ENCODE measurements around the gene XPO4. TPM values are rescaled to one million over a fixed set of nuclear protein-coding genes. Genes with fewer than 3 reads are reported as not detected.

The XPO4 gene
- total and polyA plus RNA-seq, 7 donors: 1.8 to 26.8 (median 15.6) TPM

- intact Hi-C loops (cut with DNase I): no loop called here
- no peaks in the 10 kb centered on the region for H3K9me3 ChIP-seq
- peaks cover 0 to 48% (median 33%) of the 10 kb centered on the region in 4 donors for H3K4me1 ChIP-seq
- no peak overlapping the region for H3K4me3 ChIP-seq
- no peak for TF ChIP-seq POLR2AphosphoS5 (IDR thresholded peaks at IDR 0.05)
- no peak for TF ChIP-seq POLR2A (IDR thresholded peaks at IDR 0.05)
- no peak for TF ChIP-seq EP300 (IDR thresholded peaks at IDR 0.05)
- TF ChIP-seq, protein P1, sequence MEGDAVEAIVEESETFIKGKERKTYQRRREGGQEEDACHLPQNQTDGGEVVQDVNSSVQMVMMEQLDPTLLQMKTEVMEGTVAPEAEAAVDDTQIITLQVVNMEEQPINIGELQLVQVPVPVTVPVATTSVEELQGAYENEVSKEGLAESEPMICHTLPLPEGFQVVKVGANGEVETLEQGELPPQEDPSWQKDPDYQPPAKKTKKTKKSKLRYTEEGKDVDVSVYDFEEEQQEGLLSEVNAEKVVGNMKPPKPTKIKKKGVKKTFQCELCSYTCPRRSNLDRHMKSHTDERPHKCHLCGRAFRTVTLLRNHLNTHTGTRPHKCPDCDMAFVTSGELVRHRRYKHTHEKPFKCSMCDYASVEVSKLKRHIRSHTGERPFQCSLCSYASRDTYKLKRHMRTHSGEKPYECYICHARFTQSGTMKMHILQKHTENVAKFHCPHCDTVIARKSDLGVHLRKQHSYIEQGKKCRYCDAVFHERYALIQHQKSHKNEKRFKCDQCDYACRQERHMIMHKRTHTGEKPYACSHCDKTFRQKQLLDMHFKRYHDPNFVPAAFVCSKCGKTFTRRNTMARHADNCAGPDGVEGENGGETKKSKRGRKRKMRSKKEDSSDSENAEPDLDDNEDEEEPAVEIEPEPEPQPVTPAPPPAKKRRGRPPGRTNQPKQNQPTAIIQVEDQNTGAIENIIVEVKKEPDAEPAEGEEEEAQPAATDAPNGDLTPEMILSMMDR (IDR thresholded peaks at IDR 0.05): no peak
- no peaks in the 10 kb centered on the region for H3K27me3 ChIP-seq
- H3K27ac ChIP-seq: peak overlapping the region in 1 of 4 donors; percentile 44
- DNase-seq: no peak
- H3K36me3 ChIP-seq: no peaks in the 10 kb centered on the region
Observed at GRCh38 chr13:20848203-20848602, 54.3 kb downstream of the XPO4 start.

DNA sequence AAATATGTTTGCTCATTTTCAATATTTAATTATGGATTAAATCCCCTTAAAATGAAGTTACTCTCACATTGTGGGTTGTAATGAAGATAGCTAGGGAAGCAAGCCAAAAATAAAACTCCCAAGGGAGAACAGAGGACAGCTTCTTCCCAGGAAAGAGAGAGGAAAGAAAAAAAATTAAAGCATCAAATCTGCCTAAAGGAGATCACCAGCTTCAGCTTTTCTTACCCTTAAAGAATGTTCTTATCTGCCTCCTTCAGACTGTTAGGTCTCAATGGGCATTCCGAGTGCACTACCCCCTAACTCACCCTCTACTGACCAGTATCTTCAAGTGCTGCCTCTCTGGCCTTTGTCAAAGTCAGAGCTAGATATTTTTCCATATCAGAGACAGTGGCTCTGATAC, 55.2 kb downstream of the XPO4 start:
- H3K27ac ChIP-seq: peak overlapping the region in 1 of 4 donors; percentile 43
- H3K4me3 ChIP-seq: no peak overlapping the region
- no peaks in the 10 kb centered on the region for H3K9me3 ChIP-seq
- peaks cover 0 to 57% (median 39%) of the 10 kb centered on the region in 4 donors for H3K4me1 ChIP-seq
- no peaks in the 10 kb centered on the region for H3K36me3 ChIP-seq
- TF ChIP-seq, protein P1 (IDR thresholded peaks at IDR 0.05): no peak
- TF ChIP-seq POLR2AphosphoS5 (IDR thresholded peaks at IDR 0.05) (no peak), EP300 (IDR thresholded peaks at IDR 0.05) (no peak), POLR2A (IDR thresholded peaks at IDR 0.05) (no peak)
- H3K27me3 ChIP-seq: no peaks in the 10 kb centered on the region
- WGBS, 2 donors: 86 to 93% methylated on average over 1 of the region's 1 CpG
- DNase-seq: no peak
- intact Hi-C loops (cut with DNase I): no loop called here

- Histone ChIP-seq H3K9me3 (no peaks in the 10 kb centered on the region), H3K27me3 (no peaks in the 10 kb centered on the region), H3K4me3 (no peak overlapping the region), H3K4me1 (peaks cover 0 to 44% (median 26%) of the 10 kb centered on the region in 4 donors), H3K27ac (peak overlapping the region in 3 of 4 donors; percentile 9 to 47 (median 45)), H3K36me3 (peaks cover 0 to 3% (median 0%) of the 10 kb centered on the region in 4 donors)
- intact Hi-C loops (cut with DNase I): no loop called here
- 76 to 79% methylated on average over 6 of the region's 6 CpGs for WGBS, 2 donors
- DNase-seq: no peak
- TF ChIP-seq, protein P1 (IDR thresholded peaks at IDR 0.05): no peak
- TF ChIP-seq EP300 (IDR thresholded peaks at IDR 0.05): peak in 2 of 4 donors; percentile 17 to 49
- TF ChIP-seq POLR2AphosphoS5 (IDR thresholded peaks at IDR 0.05): peak; percentile 51 to 76 (median 69)
Observed at GRCh38 chr13:20843166-20843565, 59.4 kb downstream of the XPO4 start.

- H3K4me3 ChIP-seq: no peak overlapping the region
- H3K4me1 ChIP-seq: peaks cover 0 to 30% (median 14%) of the 10 kb centered on the region in 4 donors
- no peak for DNase-seq
- peaks cover 0 to 25% (median 0%) of the 10 kb centered on the region in 4 donors for H3K36me3 ChIP-seq
- intact Hi-C loops (cut with DNase I): no loop called here
- H3K27ac ChIP-seq: no peak overlapping the region
- TF ChIP-seq POLR2AphosphoS5 (IDR thresholded peaks at IDR 0.05) (no peak), POLR2A (IDR thresholded peaks at IDR 0.05) (no peak), EP300 (IDR thresholded peaks at IDR 0.05) (no peak)
- TF ChIP-seq, protein P1 (IDR thresholded peaks at IDR 0.05): no peak
- no peaks in the 10 kb centered on the region for H3K9me3 ChIP-seq
- no peaks in the 10 kb centered on the region for H3K27me3 ChIP-seq
Observed at GRCh38 chr13:20840568-20840967, 62.0 kb downstream of the XPO4 start.

All from sigmoid colon (tissue), 7 donors.